ENCODE measurements around the gene NAA60.

- TF ChIP-seq SIN3A (IDR thresholded peaks at IDR 0.05; ENCODE audit: borderline replicate concordance, insufficient read depth, low read length) (no peak), POLR2AphosphoS5 (IDR thresholded peaks at IDR 0.05; ENCODE audit: low read depth, low read length) (no peak)
Measured at GRCh38 chr16:3496386-3496785, 52.9 kb downstream of the NAA60 start.

All from PFSK-1 (cell line).